H1 (cell line): ENCODE data around the gene ARHGEF6. TPM values are rescaled to one million over a fixed set of nuclear protein-coding genes. Genes with fewer than 3 reads are reported as not detected.

Source experiments
- CTCF ChIA-PET: fragments of 300-600 bp; sonication (Branson Sonifier 250); formaldehyde crosslinking; loops from one replicate; lab custom pipeline; 2021; ENCODE audit not compliant: partially characterized antibody; lab: Charles Lee
- POLR2A ChIA-PET: fragments of 300-600 bp; sonication (Branson Sonifier 250); formaldehyde crosslinking; loops from one replicate; lab custom pipeline; 2021; ENCODE audit warnings: inconsistent platforms; ENCODE audit not compliant: partially characterized antibody; lab: Charles Lee
- DNase-seq, 2 experiments: peaks; one replicate each; pipeline versions ENCODE4 v3.0.0 to v3.0.0-alpha.2; 2010 to 2022; ENCODE audit warnings: low spot score in 2 of 2, low read depth in 1 of 2, mixed read lengths in 1 of 2
- FAIRE-seq: peaks from 2 replicates; lab custom pipeline; 2011; peaks lifted over from hg19 to GRCh38; lab: Jason Lieb, UNC
- H2AFZ ChIP-seq: 2 replicates; pipeline ENCODE4 v1.8.1; 2012; ENCODE audit warnings: low read length, inconsistent platforms
- H2AK5ac ChIP-seq: 2 replicates; pipeline ENCODE4 v1.6.1; 2013; ENCODE audit warnings: low read depth, low read length
- H2BK120ac ChIP-seq: replicated peaks from 2 replicates; pipeline ENCODE3; 2013; ENCODE audit warnings: low read depth, low read length, inconsistent platforms
- H2BK12ac ChIP-seq: 2 replicates; pipeline ENCODE4 v1.6.1; 2013; ENCODE audit warnings: low read depth, low read length
- H2BK15ac ChIP-seq: 2 replicates; pipeline ENCODE4 v1.6.1; 2013; ENCODE audit warnings: low read length
- H2BK20ac ChIP-seq: 2 replicates; pipeline ENCODE4 v1.6.1; 2013; ENCODE audit warnings: low read length
- H2BK5ac ChIP-seq: 2 replicates; pipeline ENCODE4 v1.6.1; 2013; ENCODE audit warnings: low read depth, low read length
- H3K14ac ChIP-seq: 2 replicates; pipeline ENCODE4 v1.6.1; 2013; ENCODE audit warnings: inconsistent platforms; ENCODE audit not compliant: insufficient read length
- H3K18ac ChIP-seq: 2 replicates; pipeline ENCODE4 v1.6.1; 2013; ENCODE audit warnings: low read length; ENCODE audit errors: extremely low read depth
- H3K23ac ChIP-seq: 2 replicates; pipeline ENCODE4 v1.6.1; 2013; ENCODE audit warnings: inconsistent platforms; ENCODE audit not compliant: insufficient read length
- H3K23me2 ChIP-seq: 2 replicates; pipeline ENCODE4 v1.6.1; 2013; ENCODE audit warnings: low read depth, low read length
- H3K27ac ChIP-seq: 2 replicates; pipeline ENCODE4 v1.6.1; 2011; ENCODE audit warnings: low read depth, low read length, inconsistent platforms
- H3K27me3 ChIP-seq, 4 experiments: replicated peaks in 1 of 4; 1 replicate in 1 of 4; 2 replicates in 3 of 4; pipeline versions ENCODE4 v1.6.1 to v1.8.1; 2011 to 2013; ENCODE audit warnings: low read length in 3 of 4, mild to moderate bottlenecking in 3 of 4, inconsistent platforms in 2 of 4, mixed read lengths in 2 of 4, moderate library complexity in 1 of 4; ENCODE audit not compliant: control insufficient read depth in 3 of 4, insufficient read depth in 3 of 4; ENCODE audit errors: extremely low read depth in 1 of 4
- H3K36me3 ChIP-seq, 4 experiments: 2 replicates each; pipeline versions ENCODE4 v1.6.1 to v1.8.1; 2011 to 2013; ENCODE audit warnings: mild to moderate bottlenecking in 4 of 4, low read length in 3 of 4, moderate library complexity in 2 of 4, control low read depth in 1 of 4, inconsistent platforms in 1 of 4; ENCODE audit not compliant: insufficient read depth in 4 of 4, control insufficient read depth in 2 of 4
- H3K4ac ChIP-seq: replicated peaks from 2 replicates; pipeline ENCODE3; 2013; ENCODE audit warnings: low read length, low read depth, mixed read lengths, inconsistent platforms; ENCODE audit not compliant: insufficient read length
- H3K4me1 ChIP-seq, 4 experiments: replicated peaks in 1 of 4; 1 replicate in 1 of 4; 2 replicates in 3 of 4; pipeline versions ENCODE4 v1.6.1 to v1.8.1; 2011 to 2013; ENCODE audit warnings: low read length in 3 of 4, inconsistent platforms in 2 of 4, mixed read lengths in 1 of 4; ENCODE audit not compliant: insufficient read depth in 4 of 4, control insufficient read depth in 3 of 4
- H3K4me2 ChIP-seq, 2 experiments: 2 replicates each; pipeline versions ENCODE4 v1.6.1 to v1.8.1; 2011 to 2013; ENCODE audit warnings: low read depth in 2 of 2, low read length in 2 of 2, control low read depth in 1 of 2, inconsistent platforms in 1 of 2, mild to moderate bottlenecking in 1 of 2; ENCODE audit not compliant: insufficient read depth in 1 of 2
- H3K4me3 ChIP-seq, 4 experiments: fragments of 200-600, 300-600 bp in 1 of 4; sonication (generic), shearing (Covaris generic), sonication (Bioruptor Twin) in 1 of 4; 2 replicates each; pipeline versions ENCODE4 v1.5.1 to v1.8.1; 2011 to 2016; ENCODE audit warnings: low read length in 4 of 4, low read depth in 3 of 4, control low read depth in 2 of 4, inconsistent platforms in 2 of 4, mild to moderate bottlenecking in 2 of 4, mixed read lengths in 1 of 4, moderate library complexity in 1 of 4; ENCODE audit not compliant: insufficient read depth in 2 of 4; ENCODE audit errors: extremely low read depth in 1 of 4
- H3K56ac ChIP-seq: replicated peaks from 2 replicates; pipeline ENCODE3; 2013; ENCODE audit warnings: low read depth, mild to moderate bottlenecking, mixed read lengths, low read length, inconsistent platforms; ENCODE audit not compliant: insufficient read length
- H3K79me1 ChIP-seq: 2 replicates; pipeline ENCODE4 v1.6.1; 2013; ENCODE audit warnings: low read depth, low read length, control low read depth
- H3K79me2 ChIP-seq, 2 experiments: 2 replicates each; pipeline versions ENCODE4 v1.6.1 to v1.8.1; 2012 to 2013; ENCODE audit warnings: low read length in 2 of 2, mild to moderate bottlenecking in 2 of 2, inconsistent platforms in 1 of 2; ENCODE audit not compliant: insufficient read depth in 2 of 2, control insufficient read depth in 1 of 2
- H3K9ac ChIP-seq, 4 experiments: replicated peaks in 1 of 4; 1 replicate in 1 of 4; 2 replicates in 3 of 4; pipeline versions ENCODE4 v1.6.1 to v1.8.1; 2011 to 2013; ENCODE audit warnings: low read depth in 3 of 4, low read length in 3 of 4, control low read depth in 2 of 4, mild to moderate bottlenecking in 2 of 4, moderate library complexity in 2 of 4, inconsistent platforms in 1 of 4; ENCODE audit errors: extremely low read depth in 1 of 4
- H3K9me3 ChIP-seq, 2 experiments: 2 replicates each; pipeline versions ENCODE4 v1.6.1 to v1.8.1; 2012 to 2013; ENCODE audit warnings: mild to moderate bottlenecking in 2 of 2, moderate library complexity in 2 of 2, control low read depth in 1 of 2, inconsistent platforms in 1 of 2, low read depth in 1 of 2, low read length in 1 of 2, mixed read lengths in 1 of 2; ENCODE audit not compliant: insufficient read depth in 2 of 2
- H4K20me1 ChIP-seq, 2 experiments: replicated peaks in 1 of 2; 2 replicates each; pipeline versions ENCODE3 to v1.8.1; 2011 to 2013; ENCODE audit warnings: inconsistent platforms in 2 of 2, low read length in 2 of 2, mild to moderate bottlenecking in 1 of 2; ENCODE audit not compliant: insufficient read depth in 2 of 2, control insufficient read depth in 1 of 2
- H4K5ac ChIP-seq: 2 replicates; pipeline ENCODE4 v1.6.1; 2013; ENCODE audit warnings: low read length, low read depth, mixed read lengths, inconsistent platforms; ENCODE audit not compliant: insufficient read length
- H4K8ac ChIP-seq: 2 replicates; pipeline ENCODE4 v1.8.0; 2013; ENCODE audit warnings: mild to moderate bottlenecking, moderate library complexity, low read length, inconsistent platforms; ENCODE audit not compliant: insufficient read depth; ENCODE audit errors: extremely low read depth
- H4K91ac ChIP-seq: replicated peaks from 2 replicates; pipeline ENCODE3; 2013; ENCODE audit warnings: low read length, mixed read lengths, inconsistent platforms; ENCODE audit not compliant: insufficient read length
- FOSL1 ChIP-seq: IDR thresholded peaks from 2 replicates; pipeline ENCODE4 v1.6.1; 2011; ENCODE audit warnings: mild to moderate bottlenecking, low read depth, low read length, moderate library complexity; ENCODE audit not compliant: insufficient read depth
- MAFK ChIP-seq: IDR thresholded peaks from 2 replicates; pipeline ENCODE4 v1.6.1; 2012; ENCODE audit warnings: low read depth, mild to moderate bottlenecking, improper control_type of control experiment, low read length
- POU5F1 ChIP-seq: IDR thresholded peaks from 2 replicates; pipeline ENCODE4 v1.6.1; 2011; ENCODE audit warnings: low read depth, mild to moderate bottlenecking, low read length, moderate library complexity
- RFX5 ChIP-seq: IDR thresholded peaks from 2 replicates; pipeline ENCODE4 v1.6.1; 2011; ENCODE audit warnings: low read depth, low read length, improper control_type of control experiment, borderline replicate concordance
- RNF2 ChIP-seq: fragments of 200-900, 300-1000 bp; sonication (generic); IDR thresholded peaks from 2 replicates; pipeline ENCODE4 v1.7.1; 2016; ENCODE audit warnings: borderline replicate concordance, low read depth, mild to moderate bottlenecking, antibody characterized with exemption, low read length; ENCODE audit not compliant: poor library complexity, severe bottlenecking; ENCODE audit errors: missing control alignments
- SP2 ChIP-seq: IDR thresholded peaks from 2 replicates; pipeline ENCODE4 v1.6.1; 2012; ENCODE audit warnings: mild to moderate bottlenecking, low read length, inconsistent platforms
- TCF12 ChIP-seq: IDR thresholded peaks from 2 replicates; pipeline ENCODE4 v1.6.1; 2011; ENCODE audit warnings: low read depth, mild to moderate bottlenecking, low read length
- WGBS, 2 experiments: shearing (Covaris generic) in 1 of 2; methylation state at CpG; one replicate each; pipeline versions ENCODE4 v1.1.6 to v1.1.7; 2013 to 2015; ENCODE audit warnings: low lambda C conversion rate in 2 of 2, mixed read lengths in 2 of 2, inconsistent platforms in 1 of 2, low coverage in 1 of 2, missing lambda C conversion rate in 1 of 2; ENCODE audit not compliant: insufficient replicate concordance in 2 of 2, insufficient coverage in 1 of 2, insufficient read length in 1 of 2; ENCODE audit errors: extremely low coverage in 1 of 2, missing lambda C conversion rate in 1 of 2; 5-methylcytosine and 5-hydroxymethylcytosine counted together
- polyA plus RNA-seq, 7 experiments: library from polyadenylated mRNA; depleted of rRNA in 3 of 7; stranded (reverse) in 5 of 7; unstranded in 2 of 7; fragments of >200 nt in 5 of 7; fragments of 200-250 nt in 2 of 7; gene quantifications; 1 replicate in 5 of 7; 2 replicates in 1 of 7; 4 replicates in 1 of 7; pipeline versions ENCODE4 v1.2.1 to v1.2.3, GENCODE V29; 2011 to 2013; ENCODE audit warnings: missing spikeins in 2 of 7, mixed read lengths in 2 of 7
- total RNA-seq: library from RNA; stranded (reverse); fragmentation: NEBNext Ultra II Directional; extraction: Animal tissue kit (Norgen Biotek cat#: 25700); gene quantifications from 2 replicates; pipeline ENCODE4 v1.2.1, GENCODE V29; 2021

Gene ARHGEF6
- total and polyA plus RNA-seq, 2 of the 8 experiments (the other 6 are each of a cell fraction or from before 2014, with no cell fraction given): 3.6 to 3.7 TPM

DNA sequence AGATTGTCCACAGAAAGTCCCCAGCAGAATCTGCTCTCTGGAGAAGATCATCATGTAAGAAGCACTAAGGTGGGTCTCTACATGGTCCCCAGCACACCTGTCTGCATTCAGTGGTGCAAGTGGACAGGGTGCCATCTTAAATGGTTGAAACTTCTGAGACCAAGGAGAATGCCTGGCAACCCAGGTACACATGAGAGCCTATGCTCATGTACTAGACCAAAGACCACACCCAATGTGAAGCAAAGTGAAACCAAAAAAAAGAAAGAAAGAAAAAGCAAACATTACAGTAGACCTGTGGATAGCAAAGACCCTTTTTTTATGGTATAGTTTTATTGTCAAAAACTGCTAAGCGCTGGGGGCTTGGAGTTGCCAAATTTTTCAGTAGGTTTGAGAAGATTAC is 117.8 kb downstream of the ARHGEF6 start:
- H3K79me1 ChIP-seq: no peaks in the 10 kb centered on the region
- no peak overlapping the region for H2BK12ac ChIP-seq
- no peak overlapping the region for H2BK20ac ChIP-seq
- 90% methylated on average over 1 of the region's 1 CpG; no CpG with 5 or more reads in 1 of the 2 experiments for WGBS, 2 experiments
- H3K27ac ChIP-seq: no peak overlapping the region
- DNase-seq: no peak
- H2BK15ac ChIP-seq: no peak overlapping the region
- no peaks in the 10 kb centered on the region for H3K23me2 ChIP-seq
- no peak overlapping the region for H3K4me3 ChIP-seq
- no peaks in the 10 kb centered on the region for H3K79me2 ChIP-seq
- no peak overlapping the region for H3K23ac ChIP-seq
- no peak overlapping the region for H3K56ac ChIP-seq
- ChIA-PET CTCF (interaction anchor here (0.7 kb wide), 1 partner anchor 832 kb away, joined by 3 read pairs; no protein-coding TSS in a partner anchor), POLR2A (no interaction called here)
- no peak overlapping the region for H2AFZ ChIP-seq
- no peaks in the 10 kb centered on the region; a peak in 1 of 8 replicates for H3K36me3 ChIP-seq
- FAIRE-seq: no peak
- peaks cover 0 to 3% of the 10 kb centered on the region in 2 experiments; a peak in 1 of 4 replicates for H3K9me3 ChIP-seq
- no peak overlapping the region for H3K9ac ChIP-seq
- H3K14ac ChIP-seq: no peak overlapping the region
- no peaks in the 10 kb centered on the region for H3K27me3 ChIP-seq
- H2BK5ac ChIP-seq: no peak overlapping the region
- no peaks in the 10 kb centered on the region for H3K4me1 ChIP-seq
- no peak overlapping the region for H4K8ac ChIP-seq
- H2AK5ac ChIP-seq: no peak overlapping the region
- no peak overlapping the region for H3K4me2 ChIP-seq
- no peak overlapping the region for H4K5ac ChIP-seq
- H3K4ac ChIP-seq: no peak overlapping the region
- no peak overlapping the region for H2BK120ac ChIP-seq
- H3K18ac ChIP-seq: no peak overlapping the region
- no peaks in the 10 kb centered on the region for H4K20me1 ChIP-seq
- no peak overlapping the region for H4K91ac ChIP-seq
- TF ChIP-seq RNF2 (no peak), SP2 (no peak), TCF12 (no peak), POU5F1 (no peak), RFX5 (no peak), FOSL1 (no peak), MAFK (no peak)
